Measurements from ENCODE around the gene LZTR1.

DNA sequence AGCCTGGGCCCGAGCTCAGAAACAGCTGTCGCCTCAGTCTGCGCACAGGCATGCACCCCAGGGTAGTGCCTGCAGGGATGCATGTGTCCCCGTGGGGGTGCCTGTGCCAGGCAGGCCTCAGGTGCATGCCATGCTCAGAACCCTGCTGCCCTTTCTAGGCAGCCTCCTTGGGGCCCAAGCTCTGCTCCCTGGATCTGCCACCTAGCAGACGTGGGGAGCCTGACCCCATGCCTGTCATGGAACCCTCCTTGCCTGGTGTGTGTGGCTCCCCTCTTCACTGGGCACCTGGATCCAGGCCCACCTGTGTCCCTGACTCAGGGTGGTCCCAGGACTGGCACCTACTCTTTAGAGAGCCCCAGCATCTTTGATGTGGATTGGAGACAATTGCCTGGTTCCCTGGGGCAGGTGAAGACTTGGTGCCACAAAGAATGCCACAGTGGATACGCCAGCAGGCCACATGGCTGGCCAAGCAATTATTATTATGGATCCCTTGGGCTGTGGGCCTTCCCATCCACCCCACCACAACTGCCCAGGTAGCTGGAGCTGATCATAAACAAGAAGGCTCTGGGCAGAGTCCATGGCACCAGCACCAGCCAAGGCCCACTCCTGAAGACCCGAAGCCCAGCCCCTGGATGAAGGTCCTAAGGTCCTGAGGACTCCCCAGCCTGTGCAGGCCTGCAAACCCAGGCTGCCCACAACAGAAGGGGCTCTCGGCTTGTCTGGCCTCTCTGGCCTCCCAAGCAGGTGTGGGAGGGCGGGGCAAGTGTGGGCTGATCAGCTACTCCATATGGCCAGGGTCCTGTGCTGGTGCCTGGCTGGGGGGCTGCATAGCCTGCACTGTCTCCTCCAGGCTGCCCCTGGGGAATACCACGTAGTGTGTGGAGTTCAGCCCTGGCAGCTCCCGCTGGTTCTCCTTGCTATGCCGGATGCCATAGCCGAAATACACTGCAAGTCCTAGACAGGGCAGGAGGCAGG is 46.5 kb downstream of the LZTR1 start:
- TF ChIP-seq, protein P1, sequence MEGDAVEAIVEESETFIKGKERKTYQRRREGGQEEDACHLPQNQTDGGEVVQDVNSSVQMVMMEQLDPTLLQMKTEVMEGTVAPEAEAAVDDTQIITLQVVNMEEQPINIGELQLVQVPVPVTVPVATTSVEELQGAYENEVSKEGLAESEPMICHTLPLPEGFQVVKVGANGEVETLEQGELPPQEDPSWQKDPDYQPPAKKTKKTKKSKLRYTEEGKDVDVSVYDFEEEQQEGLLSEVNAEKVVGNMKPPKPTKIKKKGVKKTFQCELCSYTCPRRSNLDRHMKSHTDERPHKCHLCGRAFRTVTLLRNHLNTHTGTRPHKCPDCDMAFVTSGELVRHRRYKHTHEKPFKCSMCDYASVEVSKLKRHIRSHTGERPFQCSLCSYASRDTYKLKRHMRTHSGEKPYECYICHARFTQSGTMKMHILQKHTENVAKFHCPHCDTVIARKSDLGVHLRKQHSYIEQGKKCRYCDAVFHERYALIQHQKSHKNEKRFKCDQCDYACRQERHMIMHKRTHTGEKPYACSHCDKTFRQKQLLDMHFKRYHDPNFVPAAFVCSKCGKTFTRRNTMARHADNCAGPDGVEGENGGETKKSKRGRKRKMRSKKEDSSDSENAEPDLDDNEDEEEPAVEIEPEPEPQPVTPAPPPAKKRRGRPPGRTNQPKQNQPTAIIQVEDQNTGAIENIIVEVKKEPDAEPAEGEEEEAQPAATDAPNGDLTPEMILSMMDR (IDR thresholded peaks at IDR 0.05; ENCODE audit: poor library complexity): no peak
- no peak for TF ChIP-seq EZH2phosphoT487 (IDR thresholded peaks at IDR 0.05; ENCODE audit: low read depth, severe bottlenecking, unreplicated experiment)

Measured in hepatocyte (in vitro differentiated cells).